ENCODE measurements around the gene FABP7. TPM values are rescaled to one million over a fixed set of nuclear protein-coding genes. Genes with fewer than 3 reads are reported as not detected.

Gene FABP7
- total and polyA plus RNA-seq, 4 donors = not detected

GRCh38 chr6:122800906-122801305 is 21.4 kb downstream of the FABP7 start:
- Histone ChIP-seq H3K9me3 (ENCODE audit: control insufficient read depth in 4 of 4, low read length in 3 of 4) (no peaks in the 10 kb centered on the region), H3K4me3 (ENCODE audit: low read depth in 1 of 3, low read length in 3 of 3) (no peak overlapping the region), H3K27ac (ENCODE audit: low read depth in 1 of 2, low read length in 2 of 2) (no peak overlapping the region), H3K36me3 (ENCODE audit: control insufficient read depth in 4 of 4, insufficient read depth in 3 of 4, low read depth in 1 of 4, low read length in 3 of 4) (peaks cover 2 to 11% (median 8%) of the 10 kb centered on the region in 4 donors), H3K9ac (ENCODE audit: low read depth in 1 of 2, low read length in 2 of 2) (no peak overlapping the region), H3K4me1 (ENCODE audit: control insufficient read depth in 4 of 4, insufficient read depth in 4 of 4, low read length in 3 of 4) (peaks cover 4 to 26% (median 9%) of the 10 kb centered on the region in 4 donors), H3K27me3 (ENCODE audit: control insufficient read depth in 4 of 4, insufficient read depth in 4 of 4, low read length in 3 of 4) (no peaks in the 10 kb centered on the region)
- 95% methylated on average over 3 of the region's 3 CpGs for WGBS
- no peak for DNase-seq (ENCODE audit: low spot score)
- TF ChIP-seq JUND (IDR thresholded peaks at IDR 0.05) = no peak
- no peak for TF ChIP-seq RXRA (IDR thresholded peaks at IDR 0.05)
- TF ChIP-seq YY1 (IDR thresholded peaks at IDR 0.05) = no peak
- no peak for TF ChIP-seq MAX (IDR thresholded peaks at IDR 0.05)
- no peak for TF ChIP-seq TAF1 (conservative IDR thresholded peaks at IDR 0.05)
- TF ChIP-seq HNF4G (IDR thresholded peaks at IDR 0.05) = no peak
- no peak for TF ChIP-seq FOXA1 (IDR thresholded peaks at IDR 0.05)

- no peak overlapping the region for H3K27ac ChIP-seq (ENCODE audit: low read depth in 1 of 2, low read length in 2 of 2)
- no peak for TF ChIP-seq ATF3 (IDR thresholded peaks at IDR 0.05)
- no peak for TF ChIP-seq FOXA1 (IDR thresholded peaks at IDR 0.05)
- no peak for TF ChIP-seq JUND (IDR thresholded peaks at IDR 0.05)
- no peak for TF ChIP-seq SP1 (IDR thresholded peaks at IDR 0.05)
- no peak for TF ChIP-seq HNF4G (IDR thresholded peaks at IDR 0.05)
- TF ChIP-seq YY1 (IDR thresholded peaks at IDR 0.05) = no peak
- no peak for TF ChIP-seq GABPA (IDR thresholded peaks at IDR 0.05 in 1 of 2, conservative IDR thresholded peaks at IDR 0.05 in 1 of 2)
- TF ChIP-seq CTCF (IDR thresholded peaks at IDR 0.05; ENCODE audit: low read depth, low read length, missing input control) = no peak
- no peak for TF ChIP-seq EGR1 (IDR thresholded peaks at IDR 0.05; ENCODE audit: low read depth in 2 of 2)
- TF ChIP-seq REST (IDR thresholded peaks at IDR 0.05) = no peak
- TF ChIP-seq MAX (IDR thresholded peaks at IDR 0.05) = no peak
- TF ChIP-seq RXRA (IDR thresholded peaks at IDR 0.05) = no peak
- TF ChIP-seq ZBTB33 (IDR thresholded peaks at IDR 0.05) = no peak
- TF ChIP-seq TAF1 (conservative IDR thresholded peaks at IDR 0.05) = no peak
- TF ChIP-seq HNF4A (conservative IDR thresholded peaks at IDR 0.05) = no peak
- no peak for TF ChIP-seq NR2F2 (IDR thresholded peaks at IDR 0.05)
- TF ChIP-seq FOXA2 (IDR thresholded peaks at IDR 0.05) = no peak
- TF ChIP-seq RAD21 (IDR thresholded peaks at IDR 0.05) = no peak
- peaks cover 4 to 26% (median 9%) of the 10 kb centered on the region in 4 donors for H3K4me1 ChIP-seq (ENCODE audit: control insufficient read depth in 4 of 4, insufficient read depth in 4 of 4, low read length in 3 of 4)
- no peak for DNase-seq (ENCODE audit: low spot score)
- WGBS = 79% methylated on average over 1 of the region's 1 CpG
- H3K9me3 ChIP-seq (ENCODE audit: control insufficient read depth in 4 of 4, low read length in 3 of 4) = no peaks in the 10 kb centered on the region
- no peak overlapping the region for H3K9ac ChIP-seq (ENCODE audit: low read depth in 1 of 2, low read length in 2 of 2)
- no peaks in the 10 kb centered on the region for H3K27me3 ChIP-seq (ENCODE audit: control insufficient read depth in 4 of 4, insufficient read depth in 4 of 4, low read length in 3 of 4)
- peaks cover 2 to 15% (median 11%) of the 10 kb centered on the region in 4 donors for H3K36me3 ChIP-seq (ENCODE audit: control insufficient read depth in 4 of 4, insufficient read depth in 3 of 4, low read depth in 1 of 4, low read length in 3 of 4)
- no peak overlapping the region for H3K4me3 ChIP-seq (ENCODE audit: low read depth in 1 of 3, low read length in 3 of 3)
Observed at GRCh38 chr6:122801397-122801796, 21.9 kb downstream of the FABP7 start.

All from liver (tissue), 9 donors.